Thyroid gland (tissue), 4 donors: ENCODE results near the gene GTPBP4. TPM values are rescaled to one million over a fixed set of nuclear protein-coding genes. Genes with fewer than 3 reads are reported as not detected.
"Not testable (repeated sequence)": the region's sequence is repeated elsewhere in the genome, so short reads cannot be mapped to it uniquely, and the experiment has no call there.

Experiments
- DNase-seq, 2 donors: peaks; one replicate each; pipeline ENCODE4 v3.0.0-alpha.2; 2019
- H3K27ac ChIP-seq, 3 donors: fragments of 200-600 bp; sonication (generic); 1 replicate in 2 of 3; 2 replicates in 1 of 3; pipeline ENCODE4 v1.5.1; 2016 to 2019; ENCODE audit warnings: mild to moderate bottlenecking in 1 of 3, moderate library complexity in 1 of 3
- H3K27me3 ChIP-seq: fragments of 200-600 bp; sonication (generic); one replicate; pipeline ENCODE4 v1.5.1; 2019
- H3K36me3 ChIP-seq, 2 donors: fragments of 200-600 bp; sonication (generic); one replicate each; pipeline ENCODE4 v1.5.1; 2016 to 2019
- H3K4me1 ChIP-seq, 2 donors: fragments of 200-600 bp; sonication (generic); one replicate each; pipeline ENCODE4 v1.5.1; 2017 to 2019
- H3K4me3 ChIP-seq, 3 donors: fragments of 200-600 bp; sonication (generic); replicated peaks in 1 of 3; 1 replicate in 2 of 3; 2 replicates in 1 of 3; pipeline ENCODE4 v1.5.1; 2016; ENCODE audit warnings: mild to moderate bottlenecking in 1 of 3
- H3K9me3 ChIP-seq: fragments of 200-600 bp; sonication (generic); one replicate; pipeline ENCODE4 v1.5.1; 2017
- CTCF ChIP-seq, 6 experiments: fragments of 200-600 bp in 3 of 6; fragments of 450-650 bp in 3 of 6; sonication (generic) in 3 of 6; IDR thresholded peaks; one replicate each; pipeline ENCODE4 v1.5.1; 2016 to 2019; ENCODE audit warnings: antibody characterized with exemption in 6 of 6, mild to moderate bottlenecking in 2 of 6, inconsistent platforms in 1 of 6, moderate library complexity in 1 of 6
- POLR2A ChIP-seq, 2 donors: fragments of 450-650 bp; IDR thresholded peaks; one replicate each; pipeline ENCODE4 v1.6.1; 2017; ENCODE audit warnings: antibody characterized with exemption in 2 of 2, mild to moderate bottlenecking in 2 of 2, moderate library complexity in 1 of 2
- WGBS, 2 donors: methylation state at CpG; one replicate each; pipeline ENCODE4 v1.1.5; 2017; 5-methylcytosine and 5-hydroxymethylcytosine counted together
- intact Hi-C: fragments of 100-400 bp; cut with DNase I; formaldehyde crosslinking; loops from one replicate; pipeline ENCODE4 v1.15.1; 2023
- total RNA-seq, 4 donors: library from RNA; depleted of rRNA; stranded (reverse); fragments of >200 nt; gene quantifications; one replicate each; pipeline ENCODE4 v1.2.3, GENCODE V29; 2016

Gene GTPBP4
- total RNA-seq, 4 donors from 2014 or later, result 12.0 to 24.6 (median 19.8) TPM

GRCh38 chr10:1059902-1060301 lies 71.7 kb downstream of the GTPBP4 start:
- no peak overlapping the region for H3K27ac ChIP-seq
- no peaks in the 10 kb centered on the region for H3K27me3 ChIP-seq
- no peak for DNase-seq
- H3K9me3 ChIP-seq, result no peaks in the 10 kb centered on the region
- H3K36me3 ChIP-seq, result no peaks in the 10 kb centered on the region
- 95 to 97% methylated on average over 8 of the region's 8 CpGs for WGBS, 2 donors
- intact Hi-C loops, result loop anchor here (5.0 kb wide), 1 partner anchor 63 kb away; no protein-coding TSS in a partner anchor
- TF ChIP-seq POLR2A (IDR thresholded peaks at IDR 0.05) (no peak), CTCF (IDR thresholded peaks at IDR 0.05) (no peak)
- no peak overlapping the region for H3K4me3 ChIP-seq
- peaks cover 16 to 24% of the 10 kb centered on the region in 2 donors for H3K4me1 ChIP-seq

GRCh38 chr10:1061930-1062774 lies 73.9 kb downstream of the GTPBP4 start:
- H3K4me3 ChIP-seq, result no peak overlapping the region
- no peaks in the 10 kb centered on the region for H3K27me3 ChIP-seq
- H3K9me3 ChIP-seq, result no peaks in the 10 kb centered on the region
- peaks cover 7 to 17% of the 10 kb centered on the region in 2 donors for H3K4me1 ChIP-seq
- intact Hi-C loops, result loop anchor here (5.0 kb wide), 1 partner anchor 65 kb away; no protein-coding TSS in a partner anchor
- H3K36me3 ChIP-seq, result no peaks in the 10 kb centered on the region
- 88 to 91% methylated on average over 7 of the region's 7 CpGs for WGBS, 2 donors
- no peak overlapping the region for H3K27ac ChIP-seq
- no peak for TF ChIP-seq CTCF (IDR thresholded peaks at IDR 0.05)
- TF ChIP-seq POLR2A (IDR thresholded peaks at IDR 0.05), result no peak
- no peak for DNase-seq

- Histone ChIP-seq H3K9me3 (no peaks in the 10 kb centered on the region), H3K36me3 (no peaks in the 10 kb centered on the region), H3K27me3 (no peaks in the 10 kb centered on the region), H3K27ac (no peak overlapping the region), H3K4me1 (peaks cover 7 to 9% of the 10 kb centered on the region in 2 donors), H3K4me3 (no peak overlapping the region)
- no peak for DNase-seq
- WGBS, 2 donors, result 84% methylated on average over 7 of the region's 7 CpGs
- intact Hi-C loops, result loop anchor here (5.0 kb wide), 1 partner anchor 66 kb away; no protein-coding TSS in a partner anchor
- no peak for TF ChIP-seq POLR2A (IDR thresholded peaks at IDR 0.05)
- TF ChIP-seq CTCF (IDR thresholded peaks at IDR 0.05), result no peak
These were observed 75.1 kb downstream of the GTPBP4 start for GRCh38 chr10:1063232-1063865.

- no peaks in the 10 kb centered on the region for H3K36me3 ChIP-seq
- H3K9me3 ChIP-seq, result no peaks in the 10 kb centered on the region
- H3K27ac ChIP-seq, result no peak overlapping the region
- H3K4me3 ChIP-seq, result no peak overlapping the region
- no peaks in the 10 kb centered on the region for H3K27me3 ChIP-seq
- intact Hi-C loops, result loop anchor here (5.0 kb wide), 1 partner anchor 68 kb away; no protein-coding TSS in a partner anchor
- no peak for TF ChIP-seq CTCF (IDR thresholded peaks at IDR 0.05)
- H3K4me1 ChIP-seq, result peaks cover 7 to 9% of the 10 kb centered on the region in 2 donors
- WGBS, 2 donors, result 87 to 89% methylated on average over 4 of the region's 4 CpGs
- DNase-seq, result no peak
These were observed 76.7 kb downstream of the GTPBP4 start for GRCh38 chr10:1064964-1065247.

GRCh38 chr10:1066734-1067133 lies 78.5 kb downstream of the GTPBP4 start:
- H3K4me3 ChIP-seq, DNase-seq, H3K27ac ChIP-seq, intact Hi-C loops, H3K4me1 ChIP-seq, H3K36me3 ChIP-seq, H3K9me3 ChIP-seq, H3K27me3 ChIP-seq: not testable (repeated sequence)
- 93 to 95% methylated on average over 8 of the region's 8 CpGs for WGBS, 2 donors
